ENCODE results near the gene RAB3D. TPM values are rescaled to one million over a fixed set of nuclear protein-coding genes. Genes with fewer than 3 reads are reported as not detected.

RAB3D gene
- total RNA-seq, 2 donors from 2014 or later: 47.1 to 51.6 TPM

- no peak overlapping the region for H3K4me3 ChIP-seq
- H3K27me3 ChIP-seq: no peaks in the 10 kb centered on the region
- H3K36me3 ChIP-seq (replicated peaks in 1 of 2; ENCODE audit: insufficient read depth in 1 of 2, low read depth in 2 of 2): no peaks in the 10 kb centered on the region
- TF ChIP-seq CTCF (IDR thresholded peaks at IDR 0.05) (no peak), POLR2A (IDR thresholded peaks at IDR 0.05) (no peak)
- H3K9me3 ChIP-seq: no peaks in the 10 kb centered on the region
- 88 to 92% methylated on average over 30 to 35 of the region's 35 CpGs for WGBS, 2 donors
- no peak for DNase-seq
- peaks cover 7% of the 10 kb centered on the region for H3K4me1 ChIP-seq
- H3K27ac ChIP-seq: no peak overlapping the region
- intact Hi-C loops (cut with DNase I): no loop called here
- ATAC-seq: no peak
Measured at GRCh38 chr19:11361771-11362731, 22.6 kb upstream of the RAB3D start.

GRCh38 chr19:11361037-11361770, 21.7 kb upstream of the RAB3D start:
- WGBS, 2 donors: 40 to 61% methylated on average over 7 to 39 of the region's 43 CpGs
- no peaks in the 10 kb centered on the region for H3K9me3 ChIP-seq
- H3K36me3 ChIP-seq (replicated peaks in 1 of 2; ENCODE audit: insufficient read depth in 1 of 2, low read depth in 2 of 2): no peaks in the 10 kb centered on the region
- H3K4me1 ChIP-seq: peaks cover 9% of the 10 kb centered on the region
- peak; percentile 72 to 79 (median 76) for DNase-seq
- ATAC-seq: peak; percentile 76
- H3K4me3 ChIP-seq: no peak overlapping the region
- H3K27me3 ChIP-seq: no peaks in the 10 kb centered on the region
- intact Hi-C loops (cut with DNase I): no loop called here
- TF ChIP-seq POLR2A (IDR thresholded peaks at IDR 0.05): no peak
- TF ChIP-seq CTCF (IDR thresholded peaks at IDR 0.05): no peak
- H3K27ac ChIP-seq: no peak overlapping the region

- intact Hi-C loops (cut with DNase I): no loop called here
- H3K27me3 ChIP-seq: no peaks in the 10 kb centered on the region
- H3K36me3 ChIP-seq (replicated peaks in 1 of 2; ENCODE audit: insufficient read depth in 1 of 2, low read depth in 2 of 2): no peaks in the 10 kb centered on the region
- H3K4me1 ChIP-seq: peaks cover 21% of the 10 kb centered on the region
- ATAC-seq: no peak
- no peak overlapping the region for H3K27ac ChIP-seq
- H3K9me3 ChIP-seq: no peaks in the 10 kb centered on the region
- DNase-seq: no peak
- no peak overlapping the region for H3K4me3 ChIP-seq
- WGBS, 2 donors: 84 to 92% methylated on average over 5 to 11 of the region's 11 CpGs
- TF ChIP-seq CTCF (IDR thresholded peaks at IDR 0.05) (no peak), POLR2A (IDR thresholded peaks at IDR 0.05) (no peak)
Measured at GRCh38 chr19:11359421-11359820, 20.0 kb upstream of the RAB3D start.

GRCh38 chr19:11356676-11357550, 17.5 kb upstream of the RAB3D start:
- Histone ChIP-seq H3K36me3 (replicated peaks in 1 of 2; ENCODE audit: insufficient read depth in 1 of 2, low read depth in 2 of 2) (no peaks in the 10 kb centered on the region), H3K4me3 (no peak overlapping the region), H3K9me3 (no peaks in the 10 kb centered on the region), H3K27ac (no peak overlapping the region), H3K4me1 (peaks cover 21% of the 10 kb centered on the region), H3K27me3 (no peaks in the 10 kb centered on the region)
- intact Hi-C loops (cut with DNase I): no loop called here
- TF ChIP-seq CTCF (IDR thresholded peaks at IDR 0.05) (no peak), POLR2A (IDR thresholded peaks at IDR 0.05) (no peak)
- 81 to 83% methylated on average over 6 to 11 of the region's 11 CpGs for WGBS, 2 donors
- ATAC-seq (no peak), DNase-seq (no peak)

Measured in body of pancreas (tissue), 4 donors.